WTC11 (cell line): ENCODE data around the gene NPHP3. TPM values are rescaled to one million over a fixed set of nuclear protein-coding genes. Genes with fewer than 3 reads are reported as not detected.

Source experiments
- ATAC-seq: fragments of 200-7000 bp; cut with Tn5 transposase; 2 replicates; pipeline ENCODE4 v1.10.0; 2021; ENCODE audit warnings: mild to moderate bottlenecking, moderate library complexity
- CTCF ChIA-PET: fragments of 300-600 bp; sonication (Branson Sonifier 250); formaldehyde crosslinking; loops from one replicate; lab custom pipeline; 2021; ENCODE audit warnings: antibody characterized with exemption; lab: Charles Lee
- POLR2A ChIA-PET: fragments of 350-600 bp; sonication (Branson Sonifier 250); formaldehyde crosslinking; loops from one replicate; lab custom pipeline; 2021; ENCODE audit warnings: antibody characterized with exemption; lab: Charles Lee
- DNase-seq: peaks from one replicate; pipeline ENCODE4 v3.0.0; 2021; ENCODE audit warnings: low spot score
- H3K27ac Mint-ChIP-seq: 2 replicates; pipeline ENCODE4 v1.8.0; 2021; ENCODE audit warnings: mixed read lengths
- H3K27me3 Mint-ChIP-seq: 2 replicates; pipeline ENCODE4 v1.8.0; 2021; ENCODE audit warnings: low read depth, mild to moderate bottlenecking, moderate library complexity, mixed read lengths
- H3K36me3 Mint-ChIP-seq: 2 replicates; pipeline ENCODE4 v1.8.0; 2021; ENCODE audit warnings: mixed read lengths
- H3K4me1 Mint-ChIP-seq: 2 replicates; pipeline ENCODE4 v1.8.0; 2022; ENCODE audit warnings: mixed read lengths
- H3K4me3 Mint-ChIP-seq: 2 replicates; pipeline ENCODE4 v1.8.0; 2021; ENCODE audit warnings: mild to moderate bottlenecking, moderate library complexity, mixed read lengths
- H3K9me3 Mint-ChIP-seq: 2 replicates; pipeline ENCODE4 v1.8.0; 2021; ENCODE audit warnings: mixed read lengths
- CREM ChIP-seq: sonication (generic); formaldehyde crosslinking; IDR thresholded peaks from 2 replicates; pipeline ENCODE4 v1.8.1; 2022; ENCODE audit warnings: mild to moderate bottlenecking, missing genetic modification reagents, moderate library complexity
- FOXK1 ChIP-seq: sonication (generic); formaldehyde crosslinking; IDR thresholded peaks from 2 replicates; pipeline ENCODE4 v1.8.0; 2022; ENCODE audit warnings: mild to moderate bottlenecking, moderate library complexity, missing genetic modification reagents
- IRF2 ChIP-seq: sonication (generic); formaldehyde crosslinking; IDR thresholded peaks from 2 replicates; pipeline ENCODE4 v1.8.0; 2022; ENCODE audit warnings: low read depth, missing genetic modification reagents, borderline replicate concordance
- KAT7 ChIP-seq: sonication (generic); formaldehyde crosslinking; IDR thresholded peaks from 2 replicates; pipeline ENCODE4 v1.8.1; 2023; ENCODE audit warnings: missing genetic modification reagents, mild to moderate bottlenecking, borderline replicate concordance
- MYBL2 ChIP-seq: sonication (generic); formaldehyde crosslinking; IDR thresholded peaks from 2 replicates; pipeline ENCODE4 v1.8.1; 2023; ENCODE audit warnings: mild to moderate bottlenecking, moderate library complexity, missing genetic modification reagents
- NR2C2 ChIP-seq: sonication (generic); formaldehyde crosslinking; IDR thresholded peaks from 2 replicates; pipeline ENCODE4 v1.8.0; 2022; ENCODE audit warnings: mild to moderate bottlenecking, missing genetic modification reagents
- SMAD3 ChIP-seq: sonication (generic); formaldehyde crosslinking; IDR thresholded peaks from 2 replicates; pipeline ENCODE4 v1.8.0; 2022; ENCODE audit warnings: missing genetic modification reagents, mild to moderate bottlenecking, borderline replicate concordance
- SMAD4 ChIP-seq: sonication (generic); formaldehyde crosslinking; IDR thresholded peaks from 2 replicates; pipeline ENCODE4 v1.8.0; 2022; ENCODE audit warnings: mild to moderate bottlenecking, missing genetic modification reagents
- TCF7 ChIP-seq: sonication (generic); formaldehyde crosslinking; IDR thresholded peaks from 2 replicates; pipeline ENCODE4 v1.8.0; 2022; ENCODE audit warnings: mild to moderate bottlenecking, low read depth, missing genetic modification reagents, moderate library complexity
- ZNF232 ChIP-seq: sonication (generic); formaldehyde crosslinking; IDR thresholded peaks from 2 replicates; pipeline ENCODE4 v1.8.0; 2022; ENCODE audit warnings: mild to moderate bottlenecking, missing genetic modification reagents
- ZNF317 ChIP-seq: sonication (generic); formaldehyde crosslinking; IDR thresholded peaks from 2 replicates; pipeline ENCODE4 v1.8.1; 2023; ENCODE audit warnings: low read depth, mild to moderate bottlenecking, moderate library complexity, missing genetic modification reagents, borderline replicate concordance
- total RNA-seq: library from RNA; stranded (reverse); gene quantifications from 3 replicates; pipeline ENCODE4 v1.2.3, GENCODE V29; 2021
- TF ChIP-seq, protein P1 (sequence below): sonication (generic); formaldehyde crosslinking; IDR thresholded peaks from 2 replicates; pipeline ENCODE4 v1.8.1; 2022; ENCODE audit warnings: mild to moderate bottlenecking, moderate library complexity, missing genetic modification reagents
- TF ChIP-seq, protein P2 (sequence below): sonication (generic); formaldehyde crosslinking; conservative IDR thresholded peaks from 2 replicates; pipeline ENCODE4 v1.8.1; 2022; ENCODE audit warnings: mild to moderate bottlenecking, missing genetic modification reagents
- TF ChIP-seq, protein P3 (sequence below): sonication (generic); formaldehyde crosslinking; IDR thresholded peaks from 2 replicates; pipeline ENCODE4 v1.8.1; 2023; ENCODE audit warnings: mild to moderate bottlenecking, moderate library complexity, missing genetic modification reagents
- TF ChIP-seq, protein P4 (sequence below): fragments of 250-450 bp; sonication (Bioruptor Pico); IDR thresholded peaks from 2 replicates; pipeline ENCODE4 v1.9.0; 2021; ENCODE audit warnings: mild to moderate bottlenecking, borderline replicate concordance
- TF ChIP-seq, protein P5 (sequence below): sonication (generic); formaldehyde crosslinking; IDR thresholded peaks from 2 replicates; pipeline ENCODE4 v1.8.0; 2022; ENCODE audit warnings: missing genetic modification reagents
- TF ChIP-seq, protein P6 (sequence below): sonication (generic); formaldehyde crosslinking; IDR thresholded peaks from 2 replicates; pipeline ENCODE4 v1.8.0; 2022; ENCODE audit warnings: mild to moderate bottlenecking, missing genetic modification reagents
- TF ChIP-seq, protein P7 (sequence below): sonication (generic); formaldehyde crosslinking; IDR thresholded peaks from 2 replicates; pipeline ENCODE4 v1.8.0; 2023; ENCODE audit warnings: missing genetic modification reagents, mild to moderate bottlenecking, borderline replicate concordance

NPHP3 gene
- total RNA-seq, 1 experiment from 2014 or later = 15.4 TPM

DNA sequence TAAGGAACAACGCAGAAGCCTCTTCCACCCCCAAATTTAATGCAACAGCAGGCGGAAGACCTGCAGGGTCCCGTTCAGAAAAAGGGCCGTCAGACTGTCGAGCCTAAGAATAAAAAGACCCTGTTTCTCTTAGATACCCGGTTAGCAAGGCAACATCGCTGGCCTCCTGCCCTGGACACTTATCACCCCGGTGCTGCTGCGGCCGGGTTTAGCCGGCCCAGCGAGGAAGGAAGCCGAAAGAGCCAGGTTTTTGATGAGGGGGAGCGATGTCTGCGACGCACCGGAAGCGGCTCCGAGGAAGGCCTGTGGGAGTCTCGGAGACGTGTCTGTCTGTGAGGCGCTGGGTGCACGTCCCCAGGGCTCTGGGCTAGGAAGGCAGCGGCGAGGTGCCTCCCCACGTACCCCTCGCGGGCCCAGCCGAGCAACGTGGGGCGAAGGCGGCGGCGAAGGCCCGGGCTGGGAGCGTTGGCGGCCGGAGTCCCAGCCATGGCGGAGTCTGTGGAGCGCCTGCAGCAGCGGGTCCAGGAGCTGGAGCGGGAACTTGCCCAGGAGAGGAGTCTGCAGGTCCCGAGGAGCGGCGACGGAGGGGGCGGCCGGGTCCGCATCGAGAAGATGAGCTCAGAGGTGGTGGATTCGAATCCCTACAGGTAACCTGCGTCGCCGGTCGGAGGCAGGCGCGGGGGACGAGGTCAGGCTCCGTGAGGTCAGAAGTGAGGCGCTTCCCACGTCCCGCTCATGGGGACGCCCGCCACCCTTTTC lies 62.0 kb downstream of the NPHP3 start, which contains the start of gene UBA5:
Gene UBA5, plus strand, starts transcription at position 278 of the 759 bp plus-strand sequence. Its CDS starts 209 bp downstream, at position 487.
- H3K4me1 Mint-ChIP-seq = peaks cover 18% of the 10 kb centered on the region
- POLR2A ChIA-PET = interaction anchor here (0.9 to 1.1 kb wide), 2 partner anchors 10 to 62 kb away, joined by 3 to 4 read pairs; partner anchors contain the start of gene NPHP3
- TF ChIP-seq SMAD3 (CRISPR knock-in tag) (peak; percentile 70; the same call in 1 of the 2 replicates), TCF7 (CRISPR knock-in tag) (peak; percentile 72; the same call in 1 of the 2 replicates), MYBL2 (CRISPR knock-in tag) (peak; percentile 73; the same call in 1 of the 2 replicates), FOXK1 (CRISPR knock-in tag) (peak; percentile 66), ZNF232 (CRISPR knock-in tag) (peak; percentile 50; the same call in 1 of the 2 replicates), SMAD4 (CRISPR knock-in tag) (0 out of 2 replicates have a peak, but pooled peaks have one; percentile 35), IRF2 (CRISPR knock-in tag) (no peak), ZNF317 (CRISPR knock-in tag) (0 out of 2 replicates have a peak, but pooled peaks have one; percentile 12), NR2C2 (CRISPR knock-in tag) (no peak), KAT7 (peak; percentile 84; the same call in 1 of the 2 replicates), CREM (CRISPR knock-in tag) (0 out of 2 replicates have a peak, but pooled peaks have one; percentile 35)
- TF ChIP-seq, protein P1, sequence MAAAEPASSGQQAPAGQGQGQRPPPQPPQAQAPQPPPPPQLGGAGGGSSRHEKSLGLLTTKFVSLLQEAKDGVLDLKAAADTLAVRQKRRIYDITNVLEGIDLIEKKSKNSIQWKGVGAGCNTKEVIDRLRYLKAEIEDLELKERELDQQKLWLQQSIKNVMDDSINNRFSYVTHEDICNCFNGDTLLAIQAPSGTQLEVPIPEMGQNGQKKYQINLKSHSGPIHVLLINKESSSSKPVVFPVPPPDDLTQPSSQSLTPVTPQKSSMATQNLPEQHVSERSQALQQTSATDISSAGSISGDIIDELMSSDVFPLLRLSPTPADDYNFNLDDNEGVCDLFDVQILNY (CRISPR knock-in tag) = peak; percentile 75
- TF ChIP-seq, protein P2, sequence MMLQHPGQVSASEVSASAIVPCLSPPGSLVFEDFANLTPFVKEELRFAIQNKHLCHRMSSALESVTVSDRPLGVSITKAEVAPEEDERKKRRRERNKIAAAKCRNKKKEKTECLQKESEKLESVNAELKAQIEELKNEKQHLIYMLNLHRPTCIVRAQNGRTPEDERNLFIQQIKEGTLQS = no peak
- TF ChIP-seq, protein P3, sequence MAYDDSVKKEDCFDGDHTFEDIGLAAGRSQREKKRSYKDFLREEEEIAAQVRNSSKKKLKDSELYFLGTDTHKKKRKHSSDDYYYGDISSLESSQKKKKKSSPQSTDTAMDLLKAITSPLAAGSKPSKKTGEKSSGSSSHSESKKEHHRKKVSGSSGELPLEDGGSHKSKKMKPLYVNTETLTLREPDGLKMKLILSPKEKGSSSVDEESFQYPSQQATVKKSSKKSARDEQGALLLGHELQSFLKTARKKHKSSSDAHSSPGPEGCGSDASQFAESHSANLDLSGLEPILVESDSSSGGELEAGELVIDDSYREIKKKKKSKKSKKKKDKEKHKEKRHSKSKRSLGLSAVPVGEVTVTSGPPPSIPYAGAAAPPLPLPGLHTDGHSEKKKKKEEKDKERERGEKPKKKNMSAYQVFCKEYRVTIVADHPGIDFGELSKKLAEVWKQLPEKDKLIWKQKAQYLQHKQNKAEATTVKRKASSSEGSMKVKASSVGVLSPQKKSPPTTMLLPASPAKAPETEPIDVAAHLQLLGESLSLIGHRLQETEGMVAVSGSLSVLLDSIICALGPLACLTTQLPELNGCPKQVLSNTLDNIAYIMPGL (CRISPR knock-in tag) = peak; percentile 86
- TF ChIP-seq, protein P4, sequence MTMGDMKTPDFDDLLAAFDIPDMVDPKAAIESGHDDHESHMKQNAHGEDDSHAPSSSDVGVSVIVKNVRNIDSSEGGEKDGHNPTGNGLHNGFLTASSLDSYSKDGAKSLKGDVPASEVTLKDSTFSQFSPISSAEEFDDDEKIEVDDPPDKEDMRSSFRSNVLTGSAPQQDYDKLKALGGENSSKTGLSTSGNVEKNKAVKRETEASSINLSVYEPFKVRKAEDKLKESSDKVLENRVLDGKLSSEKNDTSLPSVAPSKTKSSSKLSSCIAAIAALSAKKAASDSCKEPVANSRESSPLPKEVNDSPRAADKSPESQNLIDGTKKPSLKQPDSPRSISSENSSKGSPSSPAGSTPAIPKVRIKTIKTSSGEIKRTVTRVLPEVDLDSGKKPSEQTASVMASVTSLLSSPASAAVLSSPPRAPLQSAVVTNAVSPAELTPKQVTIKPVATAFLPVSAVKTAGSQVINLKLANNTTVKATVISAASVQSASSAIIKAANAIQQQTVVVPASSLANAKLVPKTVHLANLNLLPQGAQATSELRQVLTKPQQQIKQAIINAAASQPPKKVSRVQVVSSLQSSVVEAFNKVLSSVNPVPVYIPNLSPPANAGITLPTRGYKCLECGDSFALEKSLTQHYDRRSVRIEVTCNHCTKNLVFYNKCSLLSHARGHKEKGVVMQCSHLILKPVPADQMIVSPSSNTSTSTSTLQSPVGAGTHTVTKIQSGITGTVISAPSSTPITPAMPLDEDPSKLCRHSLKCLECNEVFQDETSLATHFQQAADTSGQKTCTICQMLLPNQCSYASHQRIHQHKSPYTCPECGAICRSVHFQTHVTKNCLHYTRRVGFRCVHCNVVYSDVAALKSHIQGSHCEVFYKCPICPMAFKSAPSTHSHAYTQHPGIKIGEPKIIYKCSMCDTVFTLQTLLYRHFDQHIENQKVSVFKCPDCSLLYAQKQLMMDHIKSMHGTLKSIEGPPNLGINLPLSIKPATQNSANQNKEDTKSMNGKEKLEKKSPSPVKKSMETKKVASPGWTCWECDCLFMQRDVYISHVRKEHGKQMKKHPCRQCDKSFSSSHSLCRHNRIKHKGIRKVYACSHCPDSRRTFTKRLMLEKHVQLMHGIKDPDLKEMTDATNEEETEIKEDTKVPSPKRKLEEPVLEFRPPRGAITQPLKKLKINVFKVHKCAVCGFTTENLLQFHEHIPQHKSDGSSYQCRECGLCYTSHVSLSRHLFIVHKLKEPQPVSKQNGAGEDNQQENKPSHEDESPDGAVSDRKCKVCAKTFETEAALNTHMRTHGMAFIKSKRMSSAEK (CRISPR knock-in tag) = no peak
- TF ChIP-seq, protein P5, sequence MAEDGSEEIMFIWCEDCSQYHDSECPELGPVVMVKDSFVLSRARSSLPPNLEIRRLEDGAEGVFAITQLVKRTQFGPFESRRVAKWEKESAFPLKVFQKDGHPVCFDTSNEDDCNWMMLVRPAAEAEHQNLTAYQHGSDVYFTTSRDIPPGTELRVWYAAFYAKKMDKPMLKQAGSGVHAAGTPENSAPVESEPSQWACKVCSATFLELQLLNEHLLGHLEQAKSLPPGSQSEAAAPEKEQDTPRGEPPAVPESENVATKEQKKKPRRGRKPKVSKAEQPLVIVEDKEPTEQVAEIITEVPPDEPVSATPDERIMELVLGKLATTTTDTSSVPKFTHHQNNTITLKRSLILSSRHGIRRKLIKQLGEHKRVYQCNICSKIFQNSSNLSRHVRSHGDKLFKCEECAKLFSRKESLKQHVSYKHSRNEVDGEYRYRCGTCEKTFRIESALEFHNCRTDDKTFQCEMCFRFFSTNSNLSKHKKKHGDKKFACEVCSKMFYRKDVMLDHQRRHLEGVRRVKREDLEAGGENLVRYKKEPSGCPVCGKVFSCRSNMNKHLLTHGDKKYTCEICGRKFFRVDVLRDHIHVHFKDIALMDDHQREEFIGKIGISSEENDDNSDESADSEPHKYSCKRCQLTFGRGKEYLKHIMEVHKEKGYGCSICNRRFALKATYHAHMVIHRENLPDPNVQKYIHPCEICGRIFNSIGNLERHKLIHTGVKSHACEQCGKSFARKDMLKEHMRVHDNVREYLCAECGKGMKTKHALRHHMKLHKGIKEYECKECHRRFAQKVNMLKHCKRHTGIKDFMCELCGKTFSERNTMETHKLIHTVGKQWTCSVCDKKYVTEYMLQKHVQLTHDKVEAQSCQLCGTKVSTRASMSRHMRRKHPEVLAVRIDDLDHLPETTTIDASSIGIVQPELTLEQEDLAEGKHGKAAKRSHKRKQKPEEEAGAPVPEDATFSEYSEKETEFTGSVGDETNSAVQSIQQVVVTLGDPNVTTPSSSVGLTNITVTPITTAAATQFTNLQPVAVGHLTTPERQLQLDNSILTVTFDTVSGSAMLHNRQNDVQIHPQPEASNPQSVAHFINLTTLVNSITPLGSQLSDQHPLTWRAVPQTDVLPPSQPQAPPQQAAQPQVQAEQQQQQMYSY = peak; percentile 83
- TF ChIP-seq, protein P6, sequence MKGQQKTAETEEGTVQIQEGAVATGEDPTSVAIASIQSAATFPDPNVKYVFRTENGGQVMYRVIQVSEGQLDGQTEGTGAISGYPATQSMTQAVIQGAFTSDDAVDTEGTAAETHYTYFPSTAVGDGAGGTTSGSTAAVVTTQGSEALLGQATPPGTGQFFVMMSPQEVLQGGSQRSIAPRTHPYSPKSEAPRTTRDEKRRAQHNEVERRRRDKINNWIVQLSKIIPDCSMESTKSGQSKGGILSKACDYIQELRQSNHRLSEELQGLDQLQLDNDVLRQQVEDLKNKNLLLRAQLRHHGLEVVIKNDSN (CRISPR knock-in tag) = peak; percentile 30; the same call in 1 of the 2 replicates
- TF ChIP-seq, protein P7, sequence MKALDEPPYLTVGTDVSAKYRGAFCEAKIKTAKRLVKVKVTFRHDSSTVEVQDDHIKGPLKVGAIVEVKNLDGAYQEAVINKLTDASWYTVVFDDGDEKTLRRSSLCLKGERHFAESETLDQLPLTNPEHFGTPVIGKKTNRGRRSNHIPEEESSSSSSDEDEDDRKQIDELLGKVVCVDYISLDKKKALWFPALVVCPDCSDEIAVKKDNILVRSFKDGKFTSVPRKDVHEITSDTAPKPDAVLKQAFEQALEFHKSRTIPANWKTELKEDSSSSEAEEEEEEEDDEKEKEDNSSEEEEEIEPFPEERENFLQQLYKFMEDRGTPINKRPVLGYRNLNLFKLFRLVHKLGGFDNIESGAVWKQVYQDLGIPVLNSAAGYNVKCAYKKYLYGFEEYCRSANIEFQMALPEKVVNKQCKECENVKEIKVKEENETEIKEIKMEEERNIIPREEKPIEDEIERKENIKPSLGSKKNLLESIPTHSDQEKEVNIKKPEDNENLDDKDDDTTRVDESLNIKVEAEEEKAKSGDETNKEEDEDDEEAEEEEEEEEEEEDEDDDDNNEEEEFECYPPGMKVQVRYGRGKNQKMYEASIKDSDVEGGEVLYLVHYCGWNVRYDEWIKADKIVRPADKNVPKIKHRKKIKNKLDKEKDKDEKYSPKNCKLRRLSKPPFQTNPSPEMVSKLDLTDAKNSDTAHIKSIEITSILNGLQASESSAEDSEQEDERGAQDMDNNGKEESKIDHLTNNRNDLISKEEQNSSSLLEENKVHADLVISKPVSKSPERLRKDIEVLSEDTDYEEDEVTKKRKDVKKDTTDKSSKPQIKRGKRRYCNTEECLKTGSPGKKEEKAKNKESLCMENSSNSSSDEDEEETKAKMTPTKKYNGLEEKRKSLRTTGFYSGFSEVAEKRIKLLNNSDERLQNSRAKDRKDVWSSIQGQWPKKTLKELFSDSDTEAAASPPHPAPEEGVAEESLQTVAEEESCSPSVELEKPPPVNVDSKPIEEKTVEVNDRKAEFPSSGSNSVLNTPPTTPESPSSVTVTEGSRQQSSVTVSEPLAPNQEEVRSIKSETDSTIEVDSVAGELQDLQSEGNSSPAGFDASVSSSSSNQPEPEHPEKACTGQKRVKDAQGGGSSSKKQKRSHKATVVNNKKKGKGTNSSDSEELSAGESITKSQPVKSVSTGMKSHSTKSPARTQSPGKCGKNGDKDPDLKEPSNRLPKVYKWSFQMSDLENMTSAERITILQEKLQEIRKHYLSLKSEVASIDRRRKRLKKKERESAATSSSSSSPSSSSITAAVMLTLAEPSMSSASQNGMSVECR (CRISPR knock-in tag) = peak; percentile 67; the same call in 1 of the 2 replicates

More for the DNA sequence above, 62.0 kb downstream of the NPHP3 start, which contains the start of gene UBA5:
- ATAC-seq (peak; percentile 49), DNase-seq (peak; percentile 53)
- Mint-ChIP-seq H3K9me3 (no peaks in the 10 kb centered on the region), H3K4me3 (peak within 1 kb of the TSS; percentile 86), H3K36me3 (no peaks in the 10 kb centered on the region), H3K27ac (peak within 1 kb of the TSS; percentile 89), H3K27me3 (no peaks in the 10 kb centered on the region)
- CTCF ChIA-PET = interaction anchor here (0.6 to 3.3 kb wide), 7 partner anchors 10 to 763 kb away, joined by 3 to 17 read pairs (median 5); partner anchors contain the start of gene DNAJC13
